ENCODE measurements around the gene HOMER2. TPM values are rescaled to one million over a fixed set of nuclear protein-coding genes. Genes with fewer than 3 reads are reported as not detected.

The HOMER2 gene
- total and polyA plus RNA-seq, 2 experiments from 2014 or later = 5.9 to 14.5 TPM

- Histone ChIP-seq H3K9me3 (ENCODE audit: low read depth) (no peaks in the 10 kb centered on the region), H3K36me3 (replicated peaks; ENCODE audit: insufficient read depth, low read depth) (no peaks in the 10 kb centered on the region), H3K4me1 (ENCODE audit: insufficient read depth) (no peaks in the 10 kb centered on the region), H3K9me2 (replicated peaks; ENCODE audit: insufficient read depth) (no peaks in the 10 kb centered on the region), H3K79me2 (no peaks in the 10 kb centered on the region), H2AFZ (no peak overlapping the region), H4K20me1 (ENCODE audit: insufficient read depth, poor library complexity, severe bottlenecking) (no peaks in the 10 kb centered on the region), H3K4me3 (no peak overlapping the region), H3K27me3 (no peaks in the 10 kb centered on the region), H3K4me2 (no peak overlapping the region), H3K27ac (no peak overlapping the region)
- TF ChIP-seq EZH2phosphoT487 (IDR thresholded peaks at IDR 0.05; ENCODE audit: low read depth, severe bottlenecking, unreplicated experiment) = no peak
- TF ChIP-seq CTCF (IDR thresholded peaks at IDR 0.05; ENCODE audit: poor library complexity) = no peak
- TF ChIP-seq EZH2 (IDR thresholded peaks at IDR 0.05; ENCODE audit: borderline replicate concordance) = no peak
- 88% methylated on average over 14 of the region's 15 CpGs for WGBS (ENCODE audit: low lambda C conversion rate, missing lambda C conversion rate)
- DNase-seq (ENCODE audit: low spot score) = no peak
These were observed 18.2 kb downstream of the HOMER2 start for GRCh38 chr15:82934100-82934880.

GRCh38 chr15:82933576-82933975 is 18.9 kb downstream of the HOMER2 start:
- no peaks in the 10 kb centered on the region for H4K20me1 ChIP-seq (ENCODE audit: insufficient read depth, poor library complexity, severe bottlenecking)
- H3K27ac ChIP-seq = no peak overlapping the region
- WGBS (ENCODE audit: low lambda C conversion rate, missing lambda C conversion rate) = 87% methylated on average over 6 of the region's 6 CpGs

GRCh38 chr15:82931221-82931620 is 21.3 kb downstream of the HOMER2 start:
- Histone ChIP-seq H3K4me1 (ENCODE audit: insufficient read depth) (no peaks in the 10 kb centered on the region), H2AFZ (no peak overlapping the region)

More at GRCh38 chr15:82933576-82933975, 18.9 kb downstream of the HOMER2 start:
- Histone ChIP-seq H3K4me2 (no peak overlapping the region), H3K9me2 (replicated peaks; ENCODE audit: insufficient read depth) (no peaks in the 10 kb centered on the region), H3K4me3 (no peak overlapping the region), H3K9me3 (ENCODE audit: low read depth) (no peaks in the 10 kb centered on the region), H3K4me1 (ENCODE audit: insufficient read depth) (no peaks in the 10 kb centered on the region), H3K79me2 (no peaks in the 10 kb centered on the region), H3K27me3 (no peaks in the 10 kb centered on the region), H3K36me3 (replicated peaks; ENCODE audit: insufficient read depth, low read depth) (no peaks in the 10 kb centered on the region), H2AFZ (no peak overlapping the region)
- TF ChIP-seq CTCF (IDR thresholded peaks at IDR 0.05; ENCODE audit: poor library complexity) (no peak), EZH2 (IDR thresholded peaks at IDR 0.05; ENCODE audit: borderline replicate concordance) (no peak), EZH2phosphoT487 (IDR thresholded peaks at IDR 0.05; ENCODE audit: low read depth, severe bottlenecking, unreplicated experiment) (no peak)
- DNase-seq (ENCODE audit: low spot score) = no peak

More at GRCh38 chr15:82931221-82931620, 21.3 kb downstream of the HOMER2 start:
- TF ChIP-seq EZH2 (IDR thresholded peaks at IDR 0.05; ENCODE audit: borderline replicate concordance) = no peak
- no peak for TF ChIP-seq CTCF (IDR thresholded peaks at IDR 0.05; ENCODE audit: poor library complexity)
- TF ChIP-seq EZH2phosphoT487 (IDR thresholded peaks at IDR 0.05; ENCODE audit: low read depth, severe bottlenecking, unreplicated experiment) = no peak
- Histone ChIP-seq H3K79me2 (no peaks in the 10 kb centered on the region), H3K36me3 (replicated peaks; ENCODE audit: insufficient read depth, low read depth) (no peaks in the 10 kb centered on the region), H3K4me2 (no peak overlapping the region), H3K9me2 (replicated peaks; ENCODE audit: insufficient read depth) (no peaks in the 10 kb centered on the region), H3K27me3 (no peaks in the 10 kb centered on the region), H3K4me3 (no peak overlapping the region), H3K27ac (no peak overlapping the region), H4K20me1 (ENCODE audit: insufficient read depth, poor library complexity, severe bottlenecking) (no peaks in the 10 kb centered on the region), H3K9me3 (ENCODE audit: low read depth) (no peaks in the 10 kb centered on the region)
- 89% methylated on average over 2 of the region's 3 CpGs for WGBS (ENCODE audit: low lambda C conversion rate, missing lambda C conversion rate)
- no peak for DNase-seq (ENCODE audit: low spot score)

All from hepatocyte (in vitro differentiated cells).